ENCODE measurements around the gene ZNF497.

Gene ZNF497

DNA sequence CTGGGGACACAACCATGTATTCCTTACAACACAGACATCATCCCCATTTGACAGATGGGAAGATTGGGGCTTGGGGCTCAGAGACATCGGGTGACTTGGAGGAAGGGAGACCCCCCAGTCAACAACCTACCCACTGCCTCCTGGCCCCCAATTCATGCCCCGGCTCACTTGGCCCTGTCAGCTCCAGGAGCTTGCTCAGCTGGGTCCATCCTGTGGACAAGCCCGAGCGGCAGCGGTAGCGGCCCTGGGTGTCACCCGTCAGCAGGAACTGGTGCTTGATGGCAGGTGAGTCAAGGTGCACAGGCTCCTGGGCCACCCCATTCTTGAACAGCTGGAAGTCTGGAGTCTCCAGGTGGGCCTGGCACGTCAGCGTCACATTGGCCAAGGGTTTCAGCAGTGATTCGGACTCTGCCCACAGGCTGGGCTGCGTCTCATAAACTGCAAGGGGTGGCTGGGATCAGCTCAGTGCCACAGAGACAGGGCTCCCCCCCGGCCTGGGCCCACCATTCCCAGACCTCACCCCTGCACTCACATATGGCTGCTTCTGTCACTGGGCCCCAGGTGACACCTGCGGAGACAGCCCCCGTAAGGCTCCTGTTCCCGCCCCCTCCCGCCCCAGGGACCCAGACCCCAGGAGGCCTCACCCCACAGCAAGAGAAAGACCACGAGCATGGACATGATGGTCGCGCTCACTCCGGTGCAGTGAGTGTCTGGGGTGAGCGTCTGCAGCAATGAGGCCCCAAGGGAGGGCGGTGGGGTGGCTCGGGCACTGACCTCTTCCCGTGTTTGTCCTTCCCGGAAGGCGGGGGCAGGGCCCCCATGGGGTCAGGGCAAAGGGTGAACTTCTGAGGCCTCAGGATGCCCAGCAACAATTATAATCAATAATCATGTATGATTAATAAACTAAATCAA is 9.5 kb downstream of the ZNF497 start, which contains the start of gene A1BG:
A1BG (minus strand) TSS at position 733 of the 912 bp plus-strand sequence; CDS start at position 678, 55 bp downstream.
- no peak within 1 kb of the TSS for H3K27ac ChIP-seq (ENCODE audit: low read length)
- no peaks in the 10 kb centered on the region for H3F3A ChIP-seq (ENCODE audit: insufficient read depth, low read length)
- H3K79me2 ChIP-seq (ENCODE audit: low read length): no peaks in the 10 kb centered on the region
- no peaks in the 10 kb centered on the region for H3K4me1 ChIP-seq (ENCODE audit: low read length)
- no peak within 1 kb of the TSS for H3K9ac ChIP-seq (ENCODE audit: low read length)
- no peaks in the 10 kb centered on the region for H3K27me3 ChIP-seq (replicated peaks; ENCODE audit: insufficient read depth, low read length)
- no peak within 1 kb of the TSS for H2AFZ ChIP-seq (ENCODE audit: low read length)
- no peaks in the 10 kb centered on the region for H4K20me1 ChIP-seq (ENCODE audit: insufficient read depth, low read length)
- H3K36me3 ChIP-seq (replicated peaks; ENCODE audit: insufficient read depth, low read length): no peaks in the 10 kb centered on the region
- H3K4me2 ChIP-seq (ENCODE audit: low read depth, low read length): no peak within 1 kb of the TSS
- no peak for TF ChIP-seq EZH2 (optimal IDR thresholded peaks at IDR 0.05; ENCODE audit: low read depth, low read length)
- TF ChIP-seq EZH2phosphoT487 (IDR thresholded peaks at IDR 0.05; ENCODE audit: low read length): no peak
- TF ChIP-seq, protein P1, sequence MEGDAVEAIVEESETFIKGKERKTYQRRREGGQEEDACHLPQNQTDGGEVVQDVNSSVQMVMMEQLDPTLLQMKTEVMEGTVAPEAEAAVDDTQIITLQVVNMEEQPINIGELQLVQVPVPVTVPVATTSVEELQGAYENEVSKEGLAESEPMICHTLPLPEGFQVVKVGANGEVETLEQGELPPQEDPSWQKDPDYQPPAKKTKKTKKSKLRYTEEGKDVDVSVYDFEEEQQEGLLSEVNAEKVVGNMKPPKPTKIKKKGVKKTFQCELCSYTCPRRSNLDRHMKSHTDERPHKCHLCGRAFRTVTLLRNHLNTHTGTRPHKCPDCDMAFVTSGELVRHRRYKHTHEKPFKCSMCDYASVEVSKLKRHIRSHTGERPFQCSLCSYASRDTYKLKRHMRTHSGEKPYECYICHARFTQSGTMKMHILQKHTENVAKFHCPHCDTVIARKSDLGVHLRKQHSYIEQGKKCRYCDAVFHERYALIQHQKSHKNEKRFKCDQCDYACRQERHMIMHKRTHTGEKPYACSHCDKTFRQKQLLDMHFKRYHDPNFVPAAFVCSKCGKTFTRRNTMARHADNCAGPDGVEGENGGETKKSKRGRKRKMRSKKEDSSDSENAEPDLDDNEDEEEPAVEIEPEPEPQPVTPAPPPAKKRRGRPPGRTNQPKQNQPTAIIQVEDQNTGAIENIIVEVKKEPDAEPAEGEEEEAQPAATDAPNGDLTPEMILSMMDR (IDR thresholded peaks at IDR 0.05; ENCODE audit: low read length): no peak
- H3K4me3 ChIP-seq (ENCODE audit: low read length): no peak within 1 kb of the TSS
- H3K9me2 ChIP-seq (replicated peaks; ENCODE audit: insufficient read depth, low read length): no peaks in the 10 kb centered on the region
- no peaks in the 10 kb centered on the region for H3K9me3 ChIP-seq (replicated peaks; ENCODE audit: insufficient read depth, low read length)
- no peak for DNase-seq

- Histone ChIP-seq H3K36me3 (replicated peaks; ENCODE audit: insufficient read depth, low read length) (no peaks in the 10 kb centered on the region), H2AFZ (ENCODE audit: low read length) (no peak overlapping the region), H3K4me1 (ENCODE audit: low read length) (no peaks in the 10 kb centered on the region), H3K9me2 (replicated peaks; ENCODE audit: insufficient read depth, low read length) (no peaks in the 10 kb centered on the region), H3K27ac (ENCODE audit: low read length) (no peak overlapping the region), H3K79me2 (ENCODE audit: low read length) (no peaks in the 10 kb centered on the region), H3K4me3 (ENCODE audit: low read length) (no peak overlapping the region), H3K4me2 (ENCODE audit: low read depth, low read length) (no peak overlapping the region), H4K20me1 (ENCODE audit: insufficient read depth, low read length) (no peaks in the 10 kb centered on the region), H3K9ac (ENCODE audit: low read length) (no peak overlapping the region), H3K27me3 (replicated peaks; ENCODE audit: insufficient read depth, low read length) (no peaks in the 10 kb centered on the region), H3F3A (ENCODE audit: insufficient read depth, low read length) (no peaks in the 10 kb centered on the region), H3K9me3 (replicated peaks; ENCODE audit: insufficient read depth, low read length) (no peaks in the 10 kb centered on the region)
- DNase-seq: no peak
- TF ChIP-seq, protein P1 (IDR thresholded peaks at IDR 0.05; ENCODE audit: low read length): no peak
- no peak for TF ChIP-seq EZH2 (optimal IDR thresholded peaks at IDR 0.05; ENCODE audit: low read depth, low read length)
- no peak for TF ChIP-seq EZH2phosphoT487 (IDR thresholded peaks at IDR 0.05; ENCODE audit: low read length)
Measured at GRCh38 chr19:58351990-58352755, 10.4 kb downstream of the ZNF497 start.

- H3K9me2 ChIP-seq (replicated peaks; ENCODE audit: insufficient read depth, low read length): no peaks in the 10 kb centered on the region
- no peaks in the 10 kb centered on the region for H3K27me3 ChIP-seq (replicated peaks; ENCODE audit: insufficient read depth, low read length)
- H3K36me3 ChIP-seq (replicated peaks; ENCODE audit: insufficient read depth, low read length): no peaks in the 10 kb centered on the region
- H4K20me1 ChIP-seq (ENCODE audit: insufficient read depth, low read length): no peaks in the 10 kb centered on the region
- H3K4me1 ChIP-seq (ENCODE audit: low read length): no peaks in the 10 kb centered on the region
- H3K4me3 ChIP-seq (ENCODE audit: low read length): no peak overlapping the region
- no peak overlapping the region for H2AFZ ChIP-seq (ENCODE audit: low read length)
- no peak for DNase-seq
- H3K79me2 ChIP-seq (ENCODE audit: low read length): no peaks in the 10 kb centered on the region
- no peak overlapping the region for H3K27ac ChIP-seq (ENCODE audit: low read length)
- H3K9ac ChIP-seq (ENCODE audit: low read length): no peak overlapping the region
- no peaks in the 10 kb centered on the region for H3F3A ChIP-seq (ENCODE audit: insufficient read depth, low read length)
- no peaks in the 10 kb centered on the region for H3K9me3 ChIP-seq (replicated peaks; ENCODE audit: insufficient read depth, low read length)
- TF ChIP-seq EZH2 (optimal IDR thresholded peaks at IDR 0.05; ENCODE audit: low read depth, low read length) (no peak), EZH2phosphoT487 (IDR thresholded peaks at IDR 0.05; ENCODE audit: low read length) (no peak)
- TF ChIP-seq, protein P1 (IDR thresholded peaks at IDR 0.05; ENCODE audit: low read length): no peak
- no peak overlapping the region for H3K4me2 ChIP-seq (ENCODE audit: low read depth, low read length)
Measured at GRCh38 chr19:58351558-58351878, 11.0 kb downstream of the ZNF497 start.

All from MM.1S (cell line).